ENCODE data around the gene RALY. TPM values are rescaled to one million over a fixed set of nuclear protein-coding genes. Genes with fewer than 3 reads are reported as not detected.

The RALY gene
- total RNA-seq, 1 experiment from 2014 or later, result 119 TPM

DNA sequence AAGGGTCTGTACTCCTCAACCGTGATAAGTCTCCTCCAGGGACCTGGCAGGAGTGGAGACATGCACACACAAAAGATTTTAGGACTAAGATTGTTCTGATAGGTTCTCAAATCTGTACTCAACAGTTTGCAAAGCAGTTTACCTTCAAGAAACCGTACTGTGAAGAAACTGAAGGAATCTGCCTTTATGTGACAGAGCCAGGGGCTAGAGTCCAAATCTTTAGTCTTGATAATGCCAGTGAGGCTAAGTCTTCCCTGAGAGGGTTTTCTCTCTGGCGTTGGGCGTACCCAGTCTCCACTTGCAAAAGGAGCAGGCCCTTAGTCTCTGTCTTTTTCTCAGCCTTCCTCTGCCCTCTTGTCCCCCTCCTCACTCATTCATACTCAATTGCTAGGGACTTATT, 47.5 kb downstream of the RALY start:
- no peak for ATAC-seq
- CTCF ChIA-PET, result no interaction called here
- POLR2A ChIA-PET, result no interaction called here
- H3K27ac ChIP-seq (ENCODE audit: low read depth, low read length), result no peak overlapping the region
- H2AFZ ChIP-seq (ENCODE audit: low read depth, low read length, poor library complexity, severe bottlenecking), result no peak overlapping the region
- no peak for DNase-seq (ENCODE audit: low read depth, low spot score)
- RAD21 ChIA-PET (ENCODE audit: low non-redundant PET in 1 of 2, low total read pairs in 2 of 2, uncharacterized antibody in 2 of 2, unreplicated experiment in 2 of 2), result no interaction called here
- no peak overlapping the region for H3K4me3 ChIP-seq (replicated peaks in 1 of 2; ENCODE audit: low read depth in 1 of 2, low read length in 2 of 2)
- H3K9me3 ChIP-seq (ENCODE audit: control insufficient read depth in 1 of 2, insufficient read depth in 1 of 2, low read depth in 1 of 2, low read length in 2 of 2), result no peaks in the 10 kb centered on the region
- no peaks in the 10 kb centered on the region for H3K36me3 ChIP-seq (ENCODE audit: control insufficient read depth in 1 of 2, insufficient read depth in 2 of 2, low read length in 2 of 2)
- intact Hi-C loops (cut with micrococcal nuclease), result no loop called here
- no peaks in the 10 kb centered on the region for H3K9me2 ChIP-seq (ENCODE audit: insufficient read depth)
- BruUV-seq (replicated peaks), result no TSS peak
- H3K27me3 ChIP-seq (ENCODE audit: insufficient read depth, low read length), result no peaks in the 10 kb centered on the region
- H3K4me1 ChIP-seq (ENCODE audit: control insufficient read depth in 1 of 2, insufficient read depth in 2 of 2, low read length in 2 of 2), result 0 out of 4 replicates have a peak, but pooled peaks cover 0 to 2% of the 10 kb centered on the region in 2 experiments
- TF ChIP-seq EZH2phosphoT487 (IDR thresholded peaks at IDR 0.05; ENCODE audit: borderline replicate concordance) (no peak), SIN3A (IDR thresholded peaks at IDR 0.05; ENCODE audit: low read depth) (no peak), YY1 (IDR thresholded peaks at IDR 0.05; ENCODE audit: extremely low read depth, insufficient replicate concordance, low read depth, low read length) (no peak), ELF1 (IDR thresholded peaks at IDR 0.05; ENCODE audit: borderline replicate concordance, low read depth) (no peak), POLR2A (IDR thresholded peaks at IDR 0.05; ENCODE audit: borderline replicate concordance, extremely low read depth, insufficient read depth, insufficient read length) (no peak), TCF7L2 (IDR thresholded peaks at IDR 0.05; ENCODE audit: borderline replicate concordance, extremely low read depth, insufficient read depth, insufficient read length) (no peak), FOSL1 (IDR thresholded peaks at IDR 0.05; ENCODE audit: low read depth) (no peak), RAD21 (IDR thresholded peaks at IDR 0.05; ENCODE audit: low read depth) (no peak), EGR1 (IDR thresholded peaks at IDR 0.05; ENCODE audit: low read depth) (no peak), JUND (IDR thresholded peaks at IDR 0.05) (no peak), ZNF274 (IDR thresholded peaks at IDR 0.05; ENCODE audit: low read depth, low read length) (no peak), ZFX (IDR thresholded peaks at IDR 0.05) (no peak), SP1 (IDR thresholded peaks at IDR 0.05; ENCODE audit: low read depth) (no peak), CBX3 (IDR thresholded peaks at IDR 0.05; ENCODE audit: low read depth) (no peak), CEBPB (IDR thresholded peaks at IDR 0.05; ENCODE audit: low read depth) (no peak), SRF (IDR thresholded peaks at IDR 0.05; ENCODE audit: low read depth) (no peak)
- TF ChIP-seq, protein P1, sequence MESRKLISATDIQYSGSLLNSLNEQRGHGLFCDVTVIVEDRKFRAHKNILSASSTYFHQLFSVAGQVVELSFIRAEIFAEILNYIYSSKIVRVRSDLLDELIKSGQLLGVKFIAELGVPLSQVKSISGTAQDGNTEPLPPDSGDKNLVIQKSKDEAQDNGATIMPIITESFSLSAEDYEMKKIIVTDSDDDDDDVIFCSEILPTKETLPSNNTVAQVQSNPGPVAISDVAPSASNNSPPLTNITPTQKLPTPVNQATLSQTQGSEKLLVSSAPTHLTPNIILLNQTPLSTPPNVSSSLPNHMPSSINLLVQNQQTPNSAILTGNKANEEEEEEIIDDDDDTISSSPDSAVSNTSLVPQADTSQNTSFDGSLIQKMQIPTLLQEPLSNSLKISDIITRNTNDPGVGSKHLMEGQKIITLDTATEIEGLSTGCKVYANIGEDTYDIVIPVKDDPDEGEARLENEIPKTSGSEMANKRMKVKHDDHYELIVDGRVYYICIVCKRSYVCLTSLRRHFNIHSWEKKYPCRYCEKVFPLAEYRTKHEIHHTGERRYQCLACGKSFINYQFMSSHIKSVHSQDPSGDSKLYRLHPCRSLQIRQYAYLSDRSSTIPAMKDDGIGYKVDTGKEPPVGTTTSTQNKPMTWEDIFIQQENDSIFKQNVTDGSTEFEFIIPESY (IDR thresholded peaks at IDR 0.05; ENCODE audit: extremely low read depth, insufficient replicate concordance, low read length), result no peak
- TF ChIP-seq, protein P2, sequence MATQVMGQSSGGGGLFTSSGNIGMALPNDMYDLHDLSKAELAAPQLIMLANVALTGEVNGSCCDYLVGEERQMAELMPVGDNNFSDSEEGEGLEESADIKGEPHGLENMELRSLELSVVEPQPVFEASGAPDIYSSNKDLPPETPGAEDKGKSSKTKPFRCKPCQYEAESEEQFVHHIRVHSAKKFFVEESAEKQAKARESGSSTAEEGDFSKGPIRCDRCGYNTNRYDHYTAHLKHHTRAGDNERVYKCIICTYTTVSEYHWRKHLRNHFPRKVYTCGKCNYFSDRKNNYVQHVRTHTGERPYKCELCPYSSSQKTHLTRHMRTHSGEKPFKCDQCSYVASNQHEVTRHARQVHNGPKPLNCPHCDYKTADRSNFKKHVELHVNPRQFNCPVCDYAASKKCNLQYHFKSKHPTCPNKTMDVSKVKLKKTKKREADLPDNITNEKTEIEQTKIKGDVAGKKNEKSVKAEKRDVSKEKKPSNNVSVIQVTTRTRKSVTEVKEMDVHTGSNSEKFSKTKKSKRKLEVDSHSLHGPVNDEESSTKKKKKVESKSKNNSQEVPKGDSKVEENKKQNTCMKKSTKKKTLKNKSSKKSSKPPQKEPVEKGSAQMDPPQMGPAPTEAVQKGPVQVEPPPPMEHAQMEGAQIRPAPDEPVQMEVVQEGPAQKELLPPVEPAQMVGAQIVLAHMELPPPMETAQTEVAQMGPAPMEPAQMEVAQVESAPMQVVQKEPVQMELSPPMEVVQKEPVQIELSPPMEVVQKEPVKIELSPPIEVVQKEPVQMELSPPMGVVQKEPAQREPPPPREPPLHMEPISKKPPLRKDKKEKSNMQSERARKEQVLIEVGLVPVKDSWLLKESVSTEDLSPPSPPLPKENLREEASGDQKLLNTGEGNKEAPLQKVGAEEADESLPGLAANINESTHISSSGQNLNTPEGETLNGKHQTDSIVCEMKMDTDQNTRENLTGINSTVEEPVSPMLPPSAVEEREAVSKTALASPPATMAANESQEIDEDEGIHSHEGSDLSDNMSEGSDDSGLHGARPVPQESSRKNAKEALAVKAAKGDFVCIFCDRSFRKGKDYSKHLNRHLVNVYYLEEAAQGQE (IDR thresholded peaks at IDR 0.05; ENCODE audit: low read depth), result no peak
- TF ChIP-seq, protein P3, sequence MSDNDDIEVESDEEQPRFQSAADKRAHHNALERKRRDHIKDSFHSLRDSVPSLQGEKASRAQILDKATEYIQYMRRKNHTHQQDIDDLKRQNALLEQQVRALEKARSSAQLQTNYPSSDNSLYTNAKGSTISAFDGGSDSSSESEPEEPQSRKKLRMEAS (IDR thresholded peaks at IDR 0.05), result no peak
- peaks cover 94% of the 10 kb centered on the region for H3K79me2 ChIP-seq (ENCODE audit: insufficient read depth, low read length)
- no peaks in the 10 kb centered on the region; the same call in 1 of the 2 replicates for H4K20me1 ChIP-seq (ENCODE audit: insufficient read depth)
- H3K4me2 ChIP-seq (ENCODE audit: low read length), result no peak overlapping the region
- H3K9ac ChIP-seq (ENCODE audit: low read length), result no peak overlapping the region

All from HCT116 (cell line).